Parathyroid adenoma (tissue), 2 donors: ENCODE data around the gene MRM3.

Experiments
- H2AFZ ChIP-seq: fragments of 300-600 bp; sonication (generic); one replicate; pipeline ENCODE4 v1.7.0; 2017; ENCODE audit warnings: antibody characterized with exemption, mild to moderate bottlenecking
- H3K27ac ChIP-seq: fragments of 300-600 bp; sonication (generic); one replicate; pipeline ENCODE4 v1.7.0; 2017
- H3K27me3 ChIP-seq: fragments of 300-600 bp; sonication (generic); one replicate; pipeline ENCODE4 v1.7.0; 2017; ENCODE audit warnings: low read length; ENCODE audit not compliant: control insufficient read depth, insufficient read depth
- H3K36me3 ChIP-seq: fragments of 300-600 bp; sonication (generic); one replicate; pipeline ENCODE4 v1.7.0; 2017; ENCODE audit warnings: low read length; ENCODE audit not compliant: control insufficient read depth, insufficient read depth
- H3K4me1 ChIP-seq: fragments of 300-600 bp; sonication (generic); one replicate; pipeline ENCODE4 v1.7.0; 2017; ENCODE audit warnings: control low read depth
- H3K4me2 ChIP-seq: fragments of 300-600 bp; sonication (generic); one replicate; pipeline ENCODE4 v1.7.0; 2017; ENCODE audit warnings: low read length
- H3K4me3 ChIP-seq: fragments of 300-600 bp; sonication (generic); one replicate; pipeline ENCODE4 v1.7.0; 2017; ENCODE audit warnings: low read depth, low read length
- H3K79me2 ChIP-seq: fragments of 300-600 bp; sonication (generic); one replicate; pipeline ENCODE4 v1.7.0; 2017; ENCODE audit warnings: control low read depth
- H3K9ac ChIP-seq: fragments of 300-600 bp; sonication (generic); one replicate; pipeline ENCODE4 v1.7.0; 2017; ENCODE audit warnings: mild to moderate bottlenecking
- H3K9me3 ChIP-seq: fragments of 300-600 bp; sonication (generic); one replicate; pipeline ENCODE4 v1.7.0; 2017; ENCODE audit warnings: low read length; ENCODE audit not compliant: control insufficient read depth
- CTCF ChIP-seq: fragments of 300-600 bp; sonication (generic); IDR thresholded peaks from one replicate; pipeline ENCODE4 v1.7.0; 2017; ENCODE audit warnings: antibody characterized with exemption, mild to moderate bottlenecking
- donor health status: primary hyperparathyroidism.

Gene MRM3

GRCh38 chr17:740240-741017 is 41.7 kb upstream of the MRM3 start:
- TF ChIP-seq CTCF = no peak
- H2AFZ ChIP-seq = no peak overlapping the region
- no peak overlapping the region for H3K27ac ChIP-seq
- no peak overlapping the region for H3K9ac ChIP-seq
- H3K27me3 ChIP-seq = no peaks in the 10 kb centered on the region
- H3K4me2 ChIP-seq = no peak overlapping the region
- no peaks in the 10 kb centered on the region for H3K79me2 ChIP-seq
- no peaks in the 10 kb centered on the region for H3K36me3 ChIP-seq
- H3K4me1 ChIP-seq = no peaks in the 10 kb centered on the region
- H3K9me3 ChIP-seq = no peaks in the 10 kb centered on the region
- no peak overlapping the region for H3K4me3 ChIP-seq

GRCh38 chr17:742147-742793 is 39.9 kb upstream of the MRM3 start:
- H2AFZ ChIP-seq = no peak overlapping the region
- H3K9ac ChIP-seq = no peak overlapping the region
- no peaks in the 10 kb centered on the region for H3K36me3 ChIP-seq
- no peak for TF ChIP-seq CTCF
- H3K79me2 ChIP-seq = no peaks in the 10 kb centered on the region
- H3K27ac ChIP-seq = no peak overlapping the region
- no peak overlapping the region for H3K4me3 ChIP-seq
- H3K27me3 ChIP-seq = no peaks in the 10 kb centered on the region
- H3K4me2 ChIP-seq = no peak overlapping the region
- H3K4me1 ChIP-seq = no peaks in the 10 kb centered on the region
- no peaks in the 10 kb centered on the region for H3K9me3 ChIP-seq

- H3K79me2 ChIP-seq = no peaks in the 10 kb centered on the region
- H3K4me1 ChIP-seq = no peaks in the 10 kb centered on the region
- H3K9me3 ChIP-seq = no peaks in the 10 kb centered on the region
- H3K4me3 ChIP-seq = no peak overlapping the region
- no peak overlapping the region for H3K4me2 ChIP-seq
- H3K27ac ChIP-seq = no peak overlapping the region
- no peak overlapping the region for H3K9ac ChIP-seq
- TF ChIP-seq CTCF = no peak
- no peak overlapping the region for H2AFZ ChIP-seq
- H3K27me3 ChIP-seq = no peaks in the 10 kb centered on the region
- no peaks in the 10 kb centered on the region for H3K36me3 ChIP-seq
These were observed 39.0 kb upstream of the MRM3 start for GRCh38 chr17:743139-743538.

GRCh38 chr17:744937-745336 is 37.2 kb upstream of the MRM3 start:
- Histone ChIP-seq H3K4me3 (no peak overlapping the region), H3K9ac (no peak overlapping the region), H2AFZ (no peak overlapping the region), H3K4me2 (no peak overlapping the region), H3K27ac (no peak overlapping the region), H3K27me3 (no peaks in the 10 kb centered on the region), H3K4me1 (no peaks in the 10 kb centered on the region), H3K9me3 (no peaks in the 10 kb centered on the region), H3K36me3 (no peaks in the 10 kb centered on the region), H3K79me2 (no peaks in the 10 kb centered on the region)
- TF ChIP-seq CTCF = no peak
